ENCODE results near the gene NOS1AP.

NOS1AP gene

GRCh38 chr1:162270016-162270770 lies 200.7 kb downstream of the NOS1AP start:
- no peak for DNase-seq

GRCh38 chr1:162271972-162272371 lies 202.5 kb downstream of the NOS1AP start:
- DNase-seq, result no peak

- no peak for DNase-seq
Measured at GRCh38 chr1:162272419-162272818, 202.9 kb downstream of the NOS1AP start.

GRCh38 chr1:162275622-162276175 lies 206.2 kb downstream of the NOS1AP start:
- DNase-seq, result no peak

- DNase-seq, result peak; percentile 28
Measured at GRCh38 chr1:162276493-162276892, 207.0 kb downstream of the NOS1AP start.

GRCh38 chr1:162279136-162279498 lies 209.6 kb downstream of the NOS1AP start:
- no peak for DNase-seq

GRCh38 chr1:162281426-162281825 lies 211.9 kb downstream of the NOS1AP start:
- no peak for DNase-seq

GRCh38 chr1:162283657-162284056 lies 214.2 kb downstream of the NOS1AP start:
- no peak for DNase-seq

GRCh38 chr1:162284206-162284955 lies 214.9 kb downstream of the NOS1AP start:
- DNase-seq, result no peak

- no peak for DNase-seq
Measured at GRCh38 chr1:162285149-162285561, 215.7 kb downstream of the NOS1AP start.

GRCh38 chr1:162291000-162291399 lies 221.5 kb downstream of the NOS1AP start:
- DNase-seq, result no peak

GRCh38 chr1:162292422-162292849 lies 222.9 kb downstream of the NOS1AP start:
- DNase-seq, result peak; percentile 35

GRCh38 chr1:162293073-162293692 lies 223.7 kb downstream of the NOS1AP start:
- DNase-seq, result no peak

GRCh38 chr1:162294015-162294414 lies 224.5 kb downstream of the NOS1AP start:
- DNase-seq, result no peak

GRCh38 chr1:162297208-162297607 lies 227.7 kb downstream of the NOS1AP start:
- no peak for DNase-seq

- no peak for DNase-seq
Measured at GRCh38 chr1:162298266-162298665, 228.8 kb downstream of the NOS1AP start.

- no peak for DNase-seq
Measured at GRCh38 chr1:162299018-162299417, 229.5 kb downstream of the NOS1AP start.

- DNase-seq, result no peak
Measured at GRCh38 chr1:162300057-162300917, 230.8 kb downstream of the NOS1AP start.

- DNase-seq, result no peak
Measured at GRCh38 chr1:162301696-162302095, 232.2 kb downstream of the NOS1AP start.

GRCh38 chr1:162302306-162303003 lies 233.0 kb downstream of the NOS1AP start:
- no peak for DNase-seq

GRCh38 chr1:162303004-162303344 lies 233.5 kb downstream of the NOS1AP start:
- peak; percentile 71 for DNase-seq

GRCh38 chr1:162304736-162305135 lies 235.2 kb downstream of the NOS1AP start:
- DNase-seq, result no peak

All from fibroblast of skin of right quadriceps (primary cell).